Keratinocyte (primary cell): ENCODE data around the gene RDX. TPM values are rescaled to one million over a fixed set of nuclear protein-coding genes. Genes with fewer than 3 reads are reported as not detected.

Source experiments
- DNase-seq: peaks from one replicate; pipeline ENCODE4 v3.0.0-alpha.2; 2011; ENCODE audit warnings: low read depth, missing footprints, low spot score
- FAIRE-seq: peaks from 2 replicates; lab custom pipeline; 2011; peaks lifted over from hg19 to GRCh38; lab: Jason Lieb, UNC
- H2AFZ ChIP-seq: 2 replicates; pipeline ENCODE4 v1.6.0; 2012; ENCODE audit warnings: low read length, control low read depth, inconsistent platforms; ENCODE audit not compliant: control insufficient read depth
- H3K27ac ChIP-seq: 2 replicates; pipeline ENCODE4 v1.5.1; 2011; ENCODE audit warnings: low read length; ENCODE audit not compliant: control insufficient read depth, insufficient read depth
- H3K27me3 ChIP-seq: 3 replicates; pipeline ENCODE4 v1.6.0; 2011; ENCODE audit warnings: low read length; ENCODE audit not compliant: control insufficient read depth, insufficient read depth; ENCODE audit errors: extremely low read depth
- H3K36me3 ChIP-seq, 2 experiments: 2 replicates in 1 of 2; 3 replicates in 1 of 2; pipeline ENCODE4 v1.5.1; 2011; ENCODE audit warnings: low read length in 2 of 2, mild to moderate bottlenecking in 1 of 2; ENCODE audit not compliant: control insufficient read depth in 2 of 2, insufficient read depth in 2 of 2; ENCODE audit errors: extremely low read depth in 1 of 2
- H3K4me1 ChIP-seq: 3 replicates; pipeline ENCODE4 v1.5.1; 2011; ENCODE audit warnings: low read length; ENCODE audit not compliant: control insufficient read depth, insufficient read depth; ENCODE audit errors: extremely low read depth
- H3K4me2 ChIP-seq: 3 replicates; pipeline ENCODE4 v1.6.0; 2011; ENCODE audit warnings: low read depth, low read length; ENCODE audit not compliant: control insufficient read depth, insufficient read depth; ENCODE audit errors: extremely low read depth
- H3K4me3 ChIP-seq, 3 experiments: fragments of 200-600 bp in 1 of 3; sonication (generic) in 1 of 3; 2 replicates in 2 of 3; 3 replicates in 1 of 3; pipeline ENCODE4 v1.5.1; 2011 to 2016; ENCODE audit warnings: low read length in 3 of 3, mild to moderate bottlenecking in 3 of 3, control low read depth in 2 of 3, inconsistent platforms in 1 of 3, low read depth in 1 of 3, mixed read lengths in 1 of 3, mixed run types in 1 of 3, moderate library complexity in 1 of 3; ENCODE audit not compliant: control insufficient read depth in 2 of 3, insufficient read depth in 2 of 3; ENCODE audit errors: extremely low read depth in 1 of 3
- H3K79me2 ChIP-seq: 2 replicates; pipeline ENCODE4 v1.6.0; 2012; ENCODE audit warnings: low read length; ENCODE audit not compliant: control insufficient read depth, insufficient read depth
- H3K9ac ChIP-seq: 3 replicates; pipeline ENCODE4 v1.6.0; 2011; ENCODE audit warnings: low read length; ENCODE audit not compliant: control insufficient read depth, insufficient read depth; ENCODE audit errors: extremely low read depth
- H3K9me1 ChIP-seq: 3 replicates; pipeline ENCODE4 v1.6.0; 2011; ENCODE audit warnings: low read length; ENCODE audit not compliant: control insufficient read depth, insufficient read depth; ENCODE audit errors: extremely low read depth
- H3K9me3 ChIP-seq: 2 replicates; pipeline ENCODE4 v1.5.1; 2012; ENCODE audit warnings: low read depth, low read length; ENCODE audit not compliant: control insufficient read depth
- H4K20me1 ChIP-seq: 3 replicates; pipeline ENCODE4 v1.6.0; 2011; ENCODE audit warnings: low read length; ENCODE audit not compliant: control insufficient read depth, insufficient read depth; ENCODE audit errors: extremely low read depth
- CTCF ChIP-seq, 3 experiments: IDR thresholded peaks in 1 of 3; conservative IDR thresholded peaks in 1 of 3; optimal IDR thresholded peaks in 1 of 3; 2 replicates in 2 of 3; 3 replicates in 1 of 3; pipeline versions ENCODE3 to v1.5.1; 2011; ENCODE audit warnings: low read length in 3 of 3, mild to moderate bottlenecking in 3 of 3, moderate library complexity in 2 of 3, control low read depth in 1 of 3, inconsistent platforms in 1 of 3; ENCODE audit not compliant: insufficient read depth in 2 of 3; ENCODE audit errors: extremely low read depth in 1 of 3
- EZH2 ChIP-seq: IDR thresholded peaks from one replicate; pipeline ENCODE4 v1.6.1; 2012; ENCODE audit warnings: inconsistent platforms, mild to moderate bottlenecking, low read length, moderate library complexity
- dilution Hi-C: fragments of 300-500 bp; cut with MboI; formaldehyde crosslinking; loops from one replicate; pipeline ENCODE4 v1.7.0; 2020; ENCODE audit warnings: low sequenced_read_pairs; ENCODE audit not compliant: extremely low pct_ligation_motif_present
- polyA plus RNA-seq, 5 experiments: library from polyadenylated mRNA; depleted of rRNA in 3 of 5; stranded (reverse) in 3 of 5; stranded (forward) in 1 of 5; unstranded in 1 of 5; fragments of >200 nt; gene quantifications; 1 replicate in 1 of 5; 2 replicates in 3 of 5; 3 replicates in 1 of 5; pipeline versions ENCODE4 v1.2.1 to v1.2.3, GENCODE V29; 2011 to 2012; ENCODE audit warnings: missing spikeins in 2 of 5, low read depth in 1 of 5, low replicate concordance in 1 of 5

Gene RDX
- polyA plus RNA-seq, 1 donor (not counting 4 experiments of a cell fraction or from before 2014, with no cell fraction given), result 85.4 TPM

GRCh38 chr11:110165039-110165925 is 131.1 kb downstream of the RDX start:
- Histone ChIP-seq H3K9ac (no peak overlapping the region), H3K9me1 (no peaks in the 10 kb centered on the region), H3K9me3 (no peaks in the 10 kb centered on the region), H3K36me3 (peaks cover 7 to 13% of the 10 kb centered on the region in 2 experiments), H3K79me2 (no peaks in the 10 kb centered on the region), H3K4me3 (no peak overlapping the region), H3K4me2 (no peak overlapping the region), H2AFZ (no peak overlapping the region), H3K27me3 (no peaks in the 10 kb centered on the region), H3K4me1 (no peaks in the 10 kb centered on the region), H4K20me1 (no peaks in the 10 kb centered on the region), H3K27ac (no peak overlapping the region)
- DNase-seq, result no peak
- dilution Hi-C loops, result no loop called here
- FAIRE-seq, result no peak
- no peak for TF ChIP-seq EZH2
- TF ChIP-seq CTCF (optimal IDR thresholded peaks at IDR 0.05 in 1 of 3, IDR thresholded peaks at IDR 0.05 in 1 of 3, conservative IDR thresholded peaks at IDR 0.05 in 1 of 3; ENCODE audit: extremely low read depth in 1 of 3, insufficient read depth in 2 of 3, low read length in 3 of 3), result no peak

DNA sequence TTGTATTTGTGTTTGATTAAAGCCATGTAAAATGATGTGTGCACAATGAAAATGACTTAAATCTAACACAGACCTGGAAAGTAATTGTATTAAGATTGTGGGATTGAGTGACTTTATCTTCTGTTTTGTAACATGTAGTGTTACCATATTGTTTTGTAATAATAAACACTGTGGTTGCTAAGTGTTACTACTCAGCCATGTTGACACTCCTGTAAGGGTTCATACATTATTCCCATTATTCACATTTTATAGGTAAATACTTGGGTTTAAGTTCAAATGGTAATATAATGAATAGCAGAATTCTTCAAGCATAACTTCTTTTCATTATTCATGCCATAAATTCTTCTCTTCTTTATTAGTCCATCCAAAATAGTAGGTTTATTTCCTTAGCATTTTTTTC is 134.2 kb downstream of the RDX start:
- no peaks in the 10 kb centered on the region for H3K9me3 ChIP-seq
- H4K20me1 ChIP-seq, result no peaks in the 10 kb centered on the region
- DNase-seq (no peak), FAIRE-seq (no peak)
- H3K4me1 ChIP-seq, result no peaks in the 10 kb centered on the region
- H3K9me1 ChIP-seq, result no peaks in the 10 kb centered on the region
- no peak overlapping the region for H3K9ac ChIP-seq
- no peak for TF ChIP-seq EZH2
- TF ChIP-seq CTCF (optimal IDR thresholded peaks at IDR 0.05 in 1 of 3, IDR thresholded peaks at IDR 0.05 in 1 of 3, conservative IDR thresholded peaks at IDR 0.05 in 1 of 3; ENCODE audit: extremely low read depth in 1 of 3, insufficient read depth in 2 of 3, low read length in 3 of 3), result no peak
- no peak overlapping the region for H3K4me3 ChIP-seq
- H3K79me2 ChIP-seq, result no peaks in the 10 kb centered on the region
- peaks cover 16 to 21% of the 10 kb centered on the region in 2 experiments for H3K36me3 ChIP-seq
- H3K27ac ChIP-seq, result no peak overlapping the region
- H3K4me2 ChIP-seq, result no peak overlapping the region
- dilution Hi-C loops, result no loop called here
- H2AFZ ChIP-seq, result no peak overlapping the region
- no peaks in the 10 kb centered on the region for H3K27me3 ChIP-seq
